ENCODE results near the gene MXRA7. TPM values are rescaled to one million over a fixed set of nuclear protein-coding genes. Genes with fewer than 3 reads are reported as not detected.
A peak's percentile ranks its signal among the peaks of the same experiment; 100 is the strongest.

The MXRA7 gene
- total and polyA plus RNA-seq, 2 of the 4 experiments (the other 2 are of a cell fraction): 168 to 231 TPM

GRCh38 chr17:76716146-76716838 lies 5.5 kb upstream of the MXRA7 start:
- ATAC-seq (ENCODE audit: low read depth): peak; percentile 55
- peaks cover 41% of the 10 kb centered on the region for H4K20me1 ChIP-seq (ENCODE audit: insufficient read depth, low read length)
- peak; percentile 63; the same call in 1 of the 2 replicates for TF ChIP-seq BHLHE40 (IDR thresholded peaks at IDR 0.05; ENCODE audit: low read depth, low read length)
- no peak for TF ChIP-seq RFX5 (IDR thresholded peaks at IDR 0.05; ENCODE audit: low read depth, low read length)
- TF ChIP-seq ELK1 (IDR thresholded peaks at IDR 0.05; ENCODE audit: borderline replicate concordance, low read depth, low read length): no peak
- no peak for TF ChIP-seq RCOR1 (IDR thresholded peaks at IDR 0.05; ENCODE audit: insufficient replicate concordance, low read length)
- TF ChIP-seq MAFK (IDR thresholded peaks at IDR 0.05; ENCODE audit: low read depth, low read length): no peak
- no peak for TF ChIP-seq CHD1 (IDR thresholded peaks at IDR 0.05; ENCODE audit: low read depth, low read length)
- no peak for TF ChIP-seq MXI1 (IDR thresholded peaks at IDR 0.05; ENCODE audit: borderline replicate concordance, low read depth, low read length)
- no peak for TF ChIP-seq CTCF (conservative IDR thresholded peaks at IDR 0.05; ENCODE audit: low read depth, low read length)
- TF ChIP-seq POLR2A (IDR thresholded peaks at IDR 0.05; ENCODE audit: low read depth, low read length): peak; percentile 59; the same call in 1 of the 2 replicates
- TF ChIP-seq SMC3 (IDR thresholded peaks at IDR 0.05; ENCODE audit: low read depth, low read length): no peak
- peak; percentile 93 for TF ChIP-seq CEBPB (IDR thresholded peaks at IDR 0.05; ENCODE audit: low read depth, low read length)
- peak; percentile 76 for TF ChIP-seq NFE2L2 (IDR thresholded peaks at IDR 0.05; ENCODE audit: low read depth, low read length)
- no peak for TF ChIP-seq MAZ (IDR thresholded peaks at IDR 0.05; ENCODE audit: borderline replicate concordance, low read depth, low read length)
- no peak for TF ChIP-seq RAD21 (IDR thresholded peaks at IDR 0.05; ENCODE audit: low read length)
- TF ChIP-seq FOS (IDR thresholded peaks at IDR 0.05; ENCODE audit: low read depth, low read length): peak; percentile 59

More at GRCh38 chr17:76716146-76716838, 5.5 kb upstream of the MXRA7 start:
- no TSS peak for BruUV-seq (replicated peaks)
- in situ Hi-C loops (cut with MboI; ENCODE audit: low sequenced_read_pairs) (no loop called here), intact Hi-C loops (cut with micrococcal nuclease) (loop anchor here (1.0 kb wide), 1 partner anchor 10 kb away; the partner anchor contains the start of genes JMJD6 and METTL23), dilution Hi-C loops (cut with HindIII; ENCODE audit: low sequenced_read_pairs, unreplicated experiment) (no loop called here)
- Histone ChIP-seq H2BK120ac (ENCODE audit: low read depth, low read length) (peak overlapping the region; percentile 89), H3K4me3 (ENCODE audit: insufficient read depth, low read depth, low read length) (no peak overlapping the region), H2BK20ac (ENCODE audit: low read depth, low read length) (peak overlapping the region; percentile 80), H3K4me1 (ENCODE audit: control insufficient read depth, insufficient read depth, low read length) (peaks cover 14% of the 10 kb centered on the region), H2BK5ac (ENCODE audit: low read depth, low read length, poor library complexity, severe bottlenecking) (peak overlapping the region; percentile 87), H2AK5ac (ENCODE audit: low read depth, low read length) (peak overlapping the region; percentile 88), H4K8ac (ENCODE audit: low read depth in 2 of 2, low read length in 2 of 2) (peak overlapping the region; percentile 25 to 94), H3K36me3 (ENCODE audit: control insufficient read depth, insufficient read depth, low read length) (peaks cover 45% of the 10 kb centered on the region), H3K27me3 (ENCODE audit: control insufficient read depth, insufficient read depth, low read length) (no peaks in the 10 kb centered on the region), H2AFZ (replicated peaks; ENCODE audit: low read length, poor library complexity) (peak overlapping the region; percentile 24), H2AK9ac (replicated peaks; ENCODE audit: low read depth, low read length, poor library complexity) (peak overlapping the region; percentile 95), H3K9ac (ENCODE audit: low read depth, low read length) (peak overlapping the region; percentile 9), H2BK15ac (ENCODE audit: low read depth, low read length) (peak overlapping the region; percentile 11), H3K9me1 (ENCODE audit: insufficient read depth, low read length) (peaks cover 7% of the 10 kb centered on the region), H4K5ac (ENCODE audit: low read depth, low read length) (peak overlapping the region; percentile 24), H3K14ac (replicated peaks; ENCODE audit: low read depth, low read length) (peak overlapping the region; percentile 83), H3K18ac (ENCODE audit: low read depth, low read length) (peak overlapping the region; percentile 59), H3K27ac (ENCODE audit: insufficient read depth, low read length) (peak overlapping the region; percentile 86), H3K4ac (ENCODE audit: low read depth, low read length) (peak overlapping the region; percentile 88), H3K23ac (ENCODE audit: low read depth, low read length) (peak overlapping the region; percentile 92), H3K4me2 (ENCODE audit: low read depth, low read length) (peak overlapping the region; percentile 20), H4K91ac (ENCODE audit: insufficient read depth, low read depth, low read length) (peak overlapping the region; percentile 70), H3K9me3 (ENCODE audit: control insufficient read depth, insufficient read depth, low read length) (no peaks in the 10 kb centered on the region), H3K79me1 (ENCODE audit: low read depth in 1 of 2, low read length in 2 of 2) (peaks cover 46 to 79% of the 10 kb centered on the region in 2 experiments), H3K56ac (ENCODE audit: extremely low read depth, insufficient read depth, low read length) (peak overlapping the region; percentile 79)
- ChIA-PET POLR2A (ENCODE audit: unreplicated experiment) (interaction anchor here (0.6 to 1.2 kb wide), 2 partner anchors 10 to 15 kb away, joined by 3 read pairs; partner anchors contain the start of genes JMJD6 and METTL23), CTCF (interaction anchor here (0.9 kb wide), 1 partner anchor 35 kb away, joined by 4 read pairs; no protein-coding TSS in a partner anchor)
- WGBS, 2 experiments (ENCODE audit: extremely low coverage in 2 of 2, insufficient read length in 1 of 2): 68% methylated on average over 5 of the region's 13 CpGs; no CpG with 5 or more reads in 1 of the 2 experiments
- peak; percentile 99 for DNase-seq

All from IMR-90 (cell line).